Endothelial cell of umbilical vein (primary cell): Measurements from ENCODE around the gene SFT2D3.

Experiments
- EZH2 ChIP-seq: IDR thresholded peaks from 2 replicates; pipeline ENCODE4 v1.6.1; 2012; ENCODE audit warnings: borderline replicate concordance, low read depth, mild to moderate bottlenecking, moderate library complexity, low read length, inconsistent platforms; ENCODE audit not compliant: severe bottlenecking
- POLR2AphosphoS5 ChIP-seq: IDR thresholded peaks from 2 replicates; pipeline ENCODE4 v1.6.1; 2012; ENCODE audit warnings: low read depth, mild to moderate bottlenecking, control low read depth, low read length, moderate library complexity; ENCODE audit not compliant: insufficient read depth

DNA sequence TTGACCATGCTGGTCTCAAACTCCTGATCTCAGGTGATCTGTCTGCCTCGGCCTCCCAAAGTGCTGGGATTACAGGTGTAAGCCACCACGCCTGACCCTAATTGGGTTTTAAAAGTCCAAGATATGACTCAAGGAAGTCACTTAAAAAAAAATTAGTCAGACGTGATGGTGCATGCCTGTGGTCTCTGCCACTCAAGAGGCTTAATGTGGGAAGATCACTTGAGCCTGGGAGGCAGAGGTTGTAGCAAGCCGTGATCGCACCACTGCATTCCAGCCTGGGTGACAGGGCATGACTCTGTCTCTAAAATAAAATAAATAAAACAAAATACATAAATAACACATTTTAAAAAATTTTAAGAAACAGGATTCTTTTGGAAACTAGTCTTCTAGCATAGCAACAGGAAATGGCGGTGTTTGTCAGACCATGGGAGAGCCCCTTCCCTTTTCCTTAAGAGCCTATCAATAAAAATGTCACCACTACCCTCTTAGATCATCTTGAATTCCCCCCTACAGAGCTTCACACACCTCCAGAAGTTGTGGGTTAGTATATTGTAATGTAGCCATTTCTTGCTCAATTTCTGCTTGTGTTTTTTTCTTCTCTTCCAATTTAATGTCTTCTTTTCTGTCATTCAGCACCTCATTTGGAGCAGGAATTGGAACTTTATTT, 20.1 kb downstream of the SFT2D3 start:
- no peak for TF ChIP-seq POLR2AphosphoS5
- TF ChIP-seq EZH2, result no peak
